ENCODE data around the gene RIBC1. TPM values are rescaled to one million over a fixed set of nuclear protein-coding genes. Genes with fewer than 3 reads are reported as not detected.

Gene RIBC1
- total and polyA plus RNA-seq, 2 experiments from 2014 or later: 0.45 to 0.55 TPM

GRCh38 chrX:53449632-53450031 lies 27.0 kb downstream of the RIBC1 start (continued):
- no peak for TF ChIP-seq ZNF462 (CRISPR knock-in tag; IDR thresholded peaks at IDR 0.05)

- ATAC-seq (no peak), DNase-seq (ENCODE audit: low spot score) (no peak)
- Histone ChIP-seq H3F3A (replicated peaks; ENCODE audit: low read depth) (no peaks in the 10 kb centered on the region), H4K20me1 (replicated peaks; ENCODE audit: insufficient read depth) (no peaks in the 10 kb centered on the region), H3K79me2 (replicated peaks; ENCODE audit: insufficient read depth) (no peaks in the 10 kb centered on the region), H3K9me2 (ENCODE audit: insufficient read depth) (no peaks in the 10 kb centered on the region), H3K36me3 (ENCODE audit: insufficient read depth) (no peaks in the 10 kb centered on the region), H3K4me3 (no peak overlapping the region), H3K4me1 (ENCODE audit: insufficient read depth) (no peaks in the 10 kb centered on the region), H3K4me2 (no peak overlapping the region), H3K27ac (ENCODE audit: low read depth) (no peak overlapping the region), H2AFZ (no peak overlapping the region), H3K27me3 (ENCODE audit: insufficient read depth) (no peaks in the 10 kb centered on the region)
- Mint-ChIP-seq H3K27me3 (ENCODE audit: insufficient read depth, low read depth, poor library complexity) (no peaks in the 10 kb centered on the region), H3K36me3 (ENCODE audit: low read depth) (no peaks in the 10 kb centered on the region), H3K27ac (no peak overlapping the region), H3K9me3 (no peaks in the 10 kb centered on the region), H3K4me1 (no peaks in the 10 kb centered on the region), H3K4me3 (no peak overlapping the region)
- TF ChIP-seq JUNB (IDR thresholded peaks at IDR 0.05; ENCODE audit: unreplicated experiment) (no peak), CTCF (conservative IDR thresholded peaks at IDR 0.05; ENCODE audit: low read depth in 2 of 2) (no peak), REST (IDR thresholded peaks at IDR 0.05; ENCODE audit: unreplicated experiment) (no peak), STAT1 (IDR thresholded peaks at IDR 0.05; ENCODE audit: unreplicated experiment) (no peak), ZNF114 (CRISPR knock-in tag; IDR thresholded peaks at IDR 0.05) (no peak), NANOG (IDR thresholded peaks at IDR 0.05; ENCODE audit: borderline replicate concordance) (no peak), POLR2AphosphoS5 (IDR thresholded peaks at IDR 0.05; ENCODE audit: low read depth) (no peak), EZH2phosphoT487 (IDR thresholded peaks at IDR 0.05; ENCODE audit: unreplicated experiment) (no peak), ZNF331 (CRISPR knock-in tag; IDR thresholded peaks at IDR 0.05; ENCODE audit: low read depth) (no peak)
- TF ChIP-seq, protein P1, sequence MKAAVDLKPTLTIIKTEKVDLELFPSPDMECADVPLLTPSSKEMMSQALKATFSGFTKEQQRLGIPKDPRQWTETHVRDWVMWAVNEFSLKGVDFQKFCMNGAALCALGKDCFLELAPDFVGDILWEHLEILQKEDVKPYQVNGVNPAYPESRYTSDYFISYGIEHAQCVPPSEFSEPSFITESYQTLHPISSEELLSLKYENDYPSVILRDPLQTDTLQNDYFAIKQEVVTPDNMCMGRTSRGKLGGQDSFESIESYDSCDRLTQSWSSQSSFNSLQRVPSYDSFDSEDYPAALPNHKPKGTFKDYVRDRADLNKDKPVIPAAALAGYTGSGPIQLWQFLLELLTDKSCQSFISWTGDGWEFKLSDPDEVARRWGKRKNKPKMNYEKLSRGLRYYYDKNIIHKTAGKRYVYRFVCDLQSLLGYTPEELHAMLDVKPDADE (IDR thresholded peaks at IDR 0.05): no peak
Observed at GRCh38 chrX:53452812-53453211, 30.1 kb downstream of the RIBC1 start.

Measured in GM23338 (cell line).